K562 (cell line): ENCODE results near the gene CUX1. TPM values are rescaled to one million over a fixed set of nuclear protein-coding genes. Genes with fewer than 3 reads are reported as not detected.

Source experiments
- BCOR ChIP-seq: fragments of 450-650 bp; IDR thresholded peaks from 2 replicates; pipeline ENCODE4 v1.6.1; 2016
- CHD1 ChIP-seq: fragments of 200-600 bp; sonication (generic); IDR thresholded peaks from one replicate; pipeline ENCODE4 v1.6.1; 2012; ENCODE audit warnings: mild to moderate bottlenecking, moderate library complexity, low read length, inconsistent platforms
- CREB3 ChIP-seq: fragments of 450-650 bp; conservative IDR thresholded peaks from 2 replicates; pipeline ENCODE4 v1.6.1; 2016; ENCODE audit warnings: missing genetic modification characterization, low read depth, mild to moderate bottlenecking, missing compliant biosample characterization, moderate library complexity
- E2F3 ChIP-seq: fragments of 250-450 bp; sonication (Bioruptor Pico); IDR thresholded peaks from 2 replicates; pipeline ENCODE4 v1.4.0; 2020; ENCODE audit warnings: mild to moderate bottlenecking
- KLF1 ChIP-seq: fragments of 450-650 bp; IDR thresholded peaks from 2 replicates; pipeline ENCODE4 v1.6.1; 2016; ENCODE audit warnings: missing genetic modification characterization, missing compliant biosample characterization
- MECOM ChIP-seq: fragments of 250-450 bp; sonication (Bioruptor Pico); IDR thresholded peaks from 2 replicates; pipeline ENCODE4 v1.8.0; 2022; ENCODE audit warnings: inconsistent platforms
- MIER1 ChIP-seq: fragments of 450-650 bp; IDR thresholded peaks from 2 replicates; pipeline ENCODE4 v1.6.1; 2016; ENCODE audit warnings: antibody characterized with exemption, mild to moderate bottlenecking, low read depth
- NFIX ChIP-seq: fragments of 250-450 bp; sonication (Bioruptor Pico); IDR thresholded peaks from 2 replicates; pipeline ENCODE4 v1.4.0; 2020; ENCODE audit warnings: low read depth, mild to moderate bottlenecking, moderate library complexity
- PTRF ChIP-seq: fragments of 450-650 bp; IDR thresholded peaks from 2 replicates; pipeline ENCODE4 v1.6.1; 2016; ENCODE audit warnings: mild to moderate bottlenecking, missing genetic modification characterization, missing compliant biosample characterization
- RBM14 ChIP-seq: fragments of 200-400 bp; formaldehyde crosslinking; IDR thresholded peaks from 2 replicates; pipeline ENCODE4 v1.6.1; 2018; ENCODE audit warnings: low read depth, mild to moderate bottlenecking, low read length, moderate library complexity, borderline replicate concordance; ENCODE audit not compliant: insufficient read depth
- SMARCA4 ChIP-seq: fragments of 450-650 bp; IDR thresholded peaks from 2 replicates; pipeline ENCODE4 v1.6.1; 2016
- STAG1 ChIP-seq: sonication (generic); formaldehyde crosslinking; IDR thresholded peaks from 2 replicates; pipeline ENCODE4 v1.5.0; 2020; ENCODE audit warnings: missing genetic modification reagents, borderline replicate concordance
- SUPT5H ChIP-seq: fragments of 450-650 bp; IDR thresholded peaks from 2 replicates; pipeline ENCODE4 v1.6.1; 2016
- XRCC3 ChIP-seq: fragments of 450-650 bp; IDR thresholded peaks from 2 replicates; pipeline ENCODE4 v1.6.1; 2017; ENCODE audit warnings: mild to moderate bottlenecking, moderate library complexity
- YY1 ChIP-seq, 3 experiments: IDR thresholded peaks; 2 replicates each; pipeline ENCODE4 v1.6.1; 2011; ENCODE audit warnings: low read length in 2 of 3, mild to moderate bottlenecking in 2 of 3, moderate library complexity in 2 of 3, borderline replicate concordance in 1 of 3, control low read depth in 1 of 3, low read depth in 1 of 3; ENCODE audit not compliant: insufficient read depth in 3 of 3, insufficient replicate concordance in 2 of 3, control insufficient read depth in 1 of 3, insufficient read length in 1 of 3; ENCODE audit errors: extremely low read depth in 1 of 3
- ZBTB17 ChIP-seq: fragments of 450-650 bp; formaldehyde crosslinking; IDR thresholded peaks from 2 replicates; pipeline ENCODE4 v1.4.0; 2020; ENCODE audit warnings: mild to moderate bottlenecking
- ZNF280A ChIP-seq: fragments of 450-650 bp; IDR thresholded peaks from 2 replicates; pipeline ENCODE4 v1.6.1; 2018; ENCODE audit warnings: mild to moderate bottlenecking, low read depth; ENCODE audit not compliant: partially characterized antibody
- ZNF431 ChIP-seq: sonication (generic); formaldehyde crosslinking; IDR thresholded peaks from 2 replicates; pipeline ENCODE4 v1.8.0; 2022; ENCODE audit warnings: mild to moderate bottlenecking, missing genetic modification reagents
- ZNF445 ChIP-seq: fragments of 250-450 bp; sonication (Bioruptor Pico); IDR thresholded peaks from 2 replicates; pipeline ENCODE4 v1.4.0; 2020; ENCODE audit warnings: low read depth, mild to moderate bottlenecking, moderate library complexity
- ZNF830 ChIP-seq: fragments of 250-450 bp; sonication (Bioruptor Pico); IDR thresholded peaks from 2 replicates; pipeline ENCODE4 v1.5.0; 2021; ENCODE audit warnings: mild to moderate bottlenecking
- polyA plus RNA-seq, 8 experiments: library from polyadenylated mRNA; depleted of rRNA in 4 of 8; stranded (reverse) in 5 of 8; unstranded in 3 of 8; fragments of >200 nt; fragmentation: Nextera tagmentation in 2 of 8; fragmentation: Illumina TruSeq in 1 of 8; extraction: Ambion mirVana in 2 of 8; extraction: Trizol in 1 of 8; gene quantifications; 2 replicates each; pipeline versions ENCODE4 v1.2.1 to v1.2.3, GENCODE V29; 2011 to 2014; ENCODE audit warnings: inconsistent platforms in 1 of 8, missing spikeins in 1 of 8
- total RNA-seq, 7 experiments: library from RNA; depleted of rRNA in 6 of 7; stranded (reverse); fragments of >200 nt in 6 of 7; fragmentation: Illumina TruSeq in 2 of 7; extraction: Trizol in 2 of 7; gene quantifications; 2 replicates each; pipeline versions ENCODE4 v1.2.1 to v1.2.3, GENCODE V29; 2011 to 2021; ENCODE audit warnings: low replicate concordance in 1 of 7
- TF ChIP-seq, protein P1 (sequence below): fragments of 250-450 bp; sonication (Bioruptor Pico); IDR thresholded peaks from 2 replicates; pipeline ENCODE4 v1.8.0; 2021; ENCODE audit warnings: borderline replicate concordance, mild to moderate bottlenecking, moderate library complexity; ENCODE audit not compliant: poor library complexity, severe bottlenecking
- TF ChIP-seq, protein P2 (sequence below): sonication (generic); formaldehyde crosslinking; IDR thresholded peaks from 2 replicates; pipeline ENCODE4 v1.5.0; 2020; ENCODE audit warnings: missing genetic modification reagents

The CUX1 gene
- total and polyA plus RNA-seq, 9 of the 15 experiments (the other 6 are each of a cell fraction or from before 2014, with no cell fraction given): 3.6 to 55.3 (median 25.2) TPM

DNA sequence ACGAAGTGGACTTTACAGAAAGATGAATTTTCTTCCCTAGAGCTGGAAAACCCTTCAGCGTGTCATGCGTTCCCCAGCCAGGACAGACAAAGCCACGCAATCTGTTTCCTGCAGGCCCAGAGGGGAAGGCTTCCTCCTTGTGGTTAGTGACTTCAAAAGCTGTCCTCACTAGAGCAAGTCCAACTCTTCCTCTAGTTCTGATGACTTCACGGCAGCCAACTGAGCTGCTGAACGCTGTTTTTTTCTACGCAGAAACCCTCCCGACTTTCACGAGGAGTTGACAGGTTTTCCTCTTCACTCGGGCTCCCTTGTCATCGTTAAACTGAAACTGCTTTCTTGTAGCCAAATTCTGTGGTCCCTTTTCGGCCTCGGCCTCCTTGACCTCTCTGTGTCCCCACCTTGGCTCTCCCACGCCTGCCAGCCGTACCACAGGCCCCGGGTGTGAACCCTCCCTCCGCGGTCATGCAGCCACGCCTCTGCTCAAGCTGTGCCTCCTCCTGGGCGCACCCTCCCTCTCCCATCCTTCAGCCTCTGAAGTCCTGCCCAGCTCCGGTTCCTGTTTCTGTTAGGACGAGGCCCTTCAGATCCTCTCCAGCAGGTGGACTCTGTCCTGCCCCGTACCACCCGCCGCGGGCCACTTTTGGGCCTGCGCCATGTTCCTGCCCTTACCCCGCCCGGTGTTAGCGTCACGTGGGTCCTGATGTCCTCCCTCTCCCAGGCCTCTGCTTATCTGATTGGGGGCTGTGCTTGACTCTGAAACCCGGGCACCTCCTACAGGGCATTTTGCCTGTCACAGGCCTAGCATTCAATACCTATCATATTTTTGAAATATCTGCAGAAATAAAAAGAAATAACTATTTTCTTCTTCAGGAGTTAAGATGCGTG is 39.3 kb downstream of the CUX1 start (continued):
- TF ChIP-seq ZBTB17 (CRISPR knock-in tag) (peak; percentile 50), CREB3 (tag) (no peak), ZNF445 (CRISPR knock-in tag) (no peak; the same call in 1 of the 2 replicates), CHD1 (peak; percentile 24), SMARCA4 (peak; percentile 81), SUPT5H (peak; percentile 56; the same call in 1 of the 2 replicates), XRCC3 (no peak), RBM14 (no peak), MECOM (peak; percentile 30; the same call in 1 of the 2 replicates), ZNF830 (CRISPR knock-in tag) (peak; percentile 15), ZNF431 (CRISPR knock-in tag) (no peak; the same call in none of the 2 replicates), STAG1 (CRISPR knock-in tag) (no peak), MIER1 (no peak), PTRF (tag) (no peak), ZNF280A (no peak), YY1 (IDR thresholded peaks at IDR 0.05; ENCODE audit: borderline replicate concordance in 1 of 3, control insufficient read depth in 1 of 3, extremely low read depth in 1 of 3, insufficient read depth in 3 of 3, insufficient read length in 1 of 3, insufficient replicate concordance in 2 of 3, low read depth in 1 of 3, low read length in 2 of 3) (peak; percentile 66 to 92 (median 87)), NFIX (no peak), KLF1 (tag) (peak; percentile 88; the same call in 1 of the 2 replicates), BCOR (peak; percentile 89), E2F3 (CRISPR knock-in tag) (no peak)
- TF ChIP-seq, protein P1, sequence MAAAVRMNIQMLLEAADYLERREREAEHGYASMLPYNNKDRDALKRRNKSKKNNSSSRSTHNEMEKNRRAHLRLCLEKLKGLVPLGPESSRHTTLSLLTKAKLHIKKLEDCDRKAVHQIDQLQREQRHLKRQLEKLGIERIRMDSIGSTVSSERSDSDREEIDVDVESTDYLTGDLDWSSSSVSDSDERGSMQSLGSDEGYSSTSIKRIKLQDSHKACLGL (CRISPR knock-in tag): no peak
- TF ChIP-seq, protein P2, sequence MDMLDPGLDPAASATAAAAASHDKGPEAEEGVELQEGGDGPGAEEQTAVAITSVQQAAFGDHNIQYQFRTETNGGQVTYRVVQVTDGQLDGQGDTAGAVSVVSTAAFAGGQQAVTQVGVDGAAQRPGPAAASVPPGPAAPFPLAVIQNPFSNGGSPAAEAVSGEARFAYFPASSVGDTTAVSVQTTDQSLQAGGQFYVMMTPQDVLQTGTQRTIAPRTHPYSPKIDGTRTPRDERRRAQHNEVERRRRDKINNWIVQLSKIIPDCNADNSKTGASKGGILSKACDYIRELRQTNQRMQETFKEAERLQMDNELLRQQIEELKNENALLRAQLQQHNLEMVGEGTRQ (CRISPR knock-in tag): peak; percentile 98
